ENCODE data around the gene SLCO6A1.

DNA sequence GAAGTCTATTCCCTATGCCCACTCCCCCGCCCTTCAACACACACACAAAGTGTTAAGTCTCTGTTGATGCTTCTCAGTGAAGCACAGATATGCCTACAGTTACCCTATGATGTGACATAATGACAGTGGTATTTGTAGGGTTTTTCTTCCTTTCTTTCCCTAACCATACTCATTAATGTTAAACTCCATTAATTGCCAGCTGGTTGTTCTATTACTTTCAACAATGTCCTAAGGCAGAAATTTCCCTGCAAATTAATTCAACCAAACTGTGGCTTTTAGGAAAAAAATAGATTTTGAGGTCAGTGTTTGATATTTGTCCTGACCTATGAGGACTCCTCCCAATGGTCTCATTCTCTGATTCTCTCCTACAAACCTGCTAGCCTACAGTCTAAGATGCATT lies 38.2 kb upstream of the SLCO6A1 start:
- TF ChIP-seq, protein P1, sequence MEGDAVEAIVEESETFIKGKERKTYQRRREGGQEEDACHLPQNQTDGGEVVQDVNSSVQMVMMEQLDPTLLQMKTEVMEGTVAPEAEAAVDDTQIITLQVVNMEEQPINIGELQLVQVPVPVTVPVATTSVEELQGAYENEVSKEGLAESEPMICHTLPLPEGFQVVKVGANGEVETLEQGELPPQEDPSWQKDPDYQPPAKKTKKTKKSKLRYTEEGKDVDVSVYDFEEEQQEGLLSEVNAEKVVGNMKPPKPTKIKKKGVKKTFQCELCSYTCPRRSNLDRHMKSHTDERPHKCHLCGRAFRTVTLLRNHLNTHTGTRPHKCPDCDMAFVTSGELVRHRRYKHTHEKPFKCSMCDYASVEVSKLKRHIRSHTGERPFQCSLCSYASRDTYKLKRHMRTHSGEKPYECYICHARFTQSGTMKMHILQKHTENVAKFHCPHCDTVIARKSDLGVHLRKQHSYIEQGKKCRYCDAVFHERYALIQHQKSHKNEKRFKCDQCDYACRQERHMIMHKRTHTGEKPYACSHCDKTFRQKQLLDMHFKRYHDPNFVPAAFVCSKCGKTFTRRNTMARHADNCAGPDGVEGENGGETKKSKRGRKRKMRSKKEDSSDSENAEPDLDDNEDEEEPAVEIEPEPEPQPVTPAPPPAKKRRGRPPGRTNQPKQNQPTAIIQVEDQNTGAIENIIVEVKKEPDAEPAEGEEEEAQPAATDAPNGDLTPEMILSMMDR (conservative IDR thresholded peaks at IDR 0.05; ENCODE audit: low read depth in 2 of 2) = no peak
- TF ChIP-seq NANOG (IDR thresholded peaks at IDR 0.05; ENCODE audit: borderline replicate concordance) (no peak), EZH2 (IDR thresholded peaks at IDR 0.05; ENCODE audit: low read depth, unreplicated experiment) (no peak), EZH2phosphoT487 (IDR thresholded peaks at IDR 0.05; ENCODE audit: unreplicated experiment) (no peak)

All from GM23338 (cell line).